HepG2 (cell line): ENCODE measurements around the gene DNAJC4. TPM values are rescaled to one million over a fixed set of nuclear protein-coding genes. Genes with fewer than 3 reads are reported as not detected.

Source experiments
- BHLHE40 ChIP-seq: IDR thresholded peaks from 2 replicates; pipeline ENCODE4 v1.6.1; 2011; ENCODE audit warnings: low read length, improper control_type of control experiment
- CBFB ChIP-seq: sonication (generic); formaldehyde crosslinking; IDR thresholded peaks from 2 replicates; pipeline ENCODE4 v1.4.0; 2020; ENCODE audit warnings: missing genetic modification reagents
- CHD2 ChIP-seq: IDR thresholded peaks from 2 replicates; pipeline ENCODE4 v1.6.1; 2011; ENCODE audit warnings: low read depth, low read length, improper control_type of control experiment
- ELF3 ChIP-seq: IDR thresholded peaks from 2 replicates; pipeline ENCODE4 v1.6.1; 2016; ENCODE audit warnings: missing genetic modification reagents, missing compliant biosample characterization
- IKZF1 ChIP-seq: fragments of 450-650 bp; IDR thresholded peaks from 2 replicates; pipeline ENCODE4 v1.7.1; 2016
- IRF1 ChIP-seq: sonication (generic); formaldehyde crosslinking; IDR thresholded peaks from 2 replicates; pipeline ENCODE4 v1.4.0; 2020; ENCODE audit warnings: low read depth, mild to moderate bottlenecking, missing genetic modification reagents
- KDM1A ChIP-seq: IDR thresholded peaks from 2 replicates; pipeline ENCODE4 v1.6.1; 2016; ENCODE audit warnings: missing compliant biosample characterization
- KDM5A ChIP-seq: fragments of 200-600 bp; sonication (generic); IDR thresholded peaks from 2 replicates; pipeline ENCODE4 v1.7.0; 2018; ENCODE audit warnings: antibody characterized with exemption, mild to moderate bottlenecking, low read length, borderline replicate concordance
- MAFF ChIP-seq: IDR thresholded peaks from 2 replicates; pipeline ENCODE4 v1.6.1; 2011; ENCODE audit warnings: low read depth, low read length, improper control_type of control experiment
- MYPOP ChIP-seq: sonication (generic); formaldehyde crosslinking; IDR thresholded peaks from 2 replicates; pipeline ENCODE4 v1.8.1; 2023; ENCODE audit warnings: mild to moderate bottlenecking, moderate library complexity, missing genetic modification reagents
- NFKBIZ ChIP-seq: IDR thresholded peaks from 2 replicates; pipeline ENCODE4 v1.6.1; 2018; ENCODE audit warnings: missing genetic modification reagents, missing compliant biosample characterization
- PAF1 ChIP-seq: IDR thresholded peaks from 2 replicates; pipeline ENCODE4 v1.6.1; 2016; ENCODE audit warnings: missing genetic modification reagents, missing compliant biosample characterization
- RNF2 ChIP-seq: fragments of 450-650 bp; conservative IDR thresholded peaks from 2 replicates; pipeline ENCODE4 v1.6.1; 2016; ENCODE audit warnings: low read depth
- TBX2 ChIP-seq: sonication (generic); formaldehyde crosslinking; IDR thresholded peaks from 2 replicates; pipeline ENCODE4 v1.5.0; 2020; ENCODE audit warnings: missing genetic modification reagents, mild to moderate bottlenecking, borderline replicate concordance
- TERF1 ChIP-seq: sonication (generic); formaldehyde crosslinking; IDR thresholded peaks from 2 replicates; pipeline ENCODE4 v1.8.0; 2022; ENCODE audit warnings: mild to moderate bottlenecking, missing genetic modification reagents, moderate library complexity
- TFDP2 ChIP-seq: sonication (generic); formaldehyde crosslinking; IDR thresholded peaks from 2 replicates; pipeline ENCODE4 v1.4.0; 2020; ENCODE audit warnings: missing genetic modification reagents
- YY1 ChIP-seq: IDR thresholded peaks from 2 replicates; pipeline ENCODE4 v1.6.1; 2011; ENCODE audit warnings: low read length, low read depth, moderate library complexity, mild to moderate bottlenecking; ENCODE audit not compliant: insufficient read depth, insufficient replicate concordance
- ZNF317 ChIP-seq: sonication (generic); formaldehyde crosslinking; IDR thresholded peaks from 2 replicates; pipeline ENCODE4 v1.5.0; 2020; ENCODE audit warnings: mild to moderate bottlenecking, missing genetic modification reagents
- ZNF773 ChIP-seq: sonication (generic); formaldehyde crosslinking; IDR thresholded peaks from 2 replicates; pipeline ENCODE4 v1.4.0; 2020; ENCODE audit warnings: missing genetic modification reagents, borderline replicate concordance
- ZNF776 ChIP-seq: sonication (generic); formaldehyde crosslinking; IDR thresholded peaks from 2 replicates; pipeline ENCODE4 v1.4.0; 2020; ENCODE audit warnings: mild to moderate bottlenecking, missing genetic modification reagents
- polyA plus RNA-seq, 8 experiments: library from polyadenylated mRNA; depleted of rRNA in 3 of 8; stranded (reverse) in 7 of 8; unstranded in 1 of 8; fragments of >200 nt; fragmentation: Illumina TruSeq in 4 of 8; extraction: Trizol in 4 of 8; gene quantifications; 2 replicates each; pipeline versions ENCODE4 v1.2.1 to v1.2.3, GENCODE V29; 2011 to 2016; ENCODE audit warnings: low read depth in 4 of 8, missing spikeins in 1 of 8, mixed read lengths in 1 of 8; ENCODE audit not compliant: insufficient read depth in 1 of 8
- total RNA-seq, 5 experiments: library from RNA; depleted of rRNA; stranded (reverse); fragments of >200 nt; fragmentation: Illumina TruSeq; extraction: Trizol; gene quantifications; 2 replicates each; pipeline ENCODE4 v1.2.3, GENCODE V29; 2016; ENCODE audit warnings: low read depth in 1 of 5
- TF ChIP-seq, protein P1 (sequence below): sonication (generic); formaldehyde crosslinking; IDR thresholded peaks from 2 replicates; pipeline ENCODE4 v1.4.0; 2020; ENCODE audit warnings: missing genetic modification reagents
- TF ChIP-seq, protein P2 (sequence below): sonication (generic); formaldehyde crosslinking; conservative IDR thresholded peaks from 2 replicates; pipeline ENCODE4 v1.8.0; 2022; ENCODE audit warnings: mild to moderate bottlenecking, moderate library complexity, missing genetic modification reagents
- TF ChIP-seq, protein P3 (sequence below): IDR thresholded peaks from 2 replicates; pipeline ENCODE4 v1.6.1; 2016; ENCODE audit warnings: missing genetic modification reagents, missing compliant biosample characterization

The DNAJC4 gene
- total and polyA plus RNA-seq, 2 of the 13 experiments (the other 11 are each of a cell fraction or from before 2014, with no cell fraction given): 10.3 to 60.8 TPM

- TF ChIP-seq TERF1 (CRISPR knock-in tag): 0 out of 2 replicates have a peak, but pooled peaks have one; percentile 55
- TF ChIP-seq NFKBIZ (CRISPR knock-in tag): peak; percentile 92
- peak; percentile 71; the same call in 1 of the 2 replicates for TF ChIP-seq ZNF317 (CRISPR knock-in tag)
- peak; percentile 88; the same call in 1 of the 2 replicates for TF ChIP-seq IRF1 (CRISPR knock-in tag)
- no peak for TF ChIP-seq MAFF
- 0 out of 2 replicates have a peak, but pooled peaks have one; percentile 47 for TF ChIP-seq ZNF773 (CRISPR knock-in tag)
- no peak for TF ChIP-seq CHD2
- peak; percentile 68 for TF ChIP-seq BHLHE40
- peak; percentile 98; the same call in 1 of the 2 replicates for TF ChIP-seq ZNF776 (CRISPR knock-in tag)
- TF ChIP-seq ELF3: peak; percentile 54; the same call in 1 of the 2 replicates
- TF ChIP-seq, protein P1, sequence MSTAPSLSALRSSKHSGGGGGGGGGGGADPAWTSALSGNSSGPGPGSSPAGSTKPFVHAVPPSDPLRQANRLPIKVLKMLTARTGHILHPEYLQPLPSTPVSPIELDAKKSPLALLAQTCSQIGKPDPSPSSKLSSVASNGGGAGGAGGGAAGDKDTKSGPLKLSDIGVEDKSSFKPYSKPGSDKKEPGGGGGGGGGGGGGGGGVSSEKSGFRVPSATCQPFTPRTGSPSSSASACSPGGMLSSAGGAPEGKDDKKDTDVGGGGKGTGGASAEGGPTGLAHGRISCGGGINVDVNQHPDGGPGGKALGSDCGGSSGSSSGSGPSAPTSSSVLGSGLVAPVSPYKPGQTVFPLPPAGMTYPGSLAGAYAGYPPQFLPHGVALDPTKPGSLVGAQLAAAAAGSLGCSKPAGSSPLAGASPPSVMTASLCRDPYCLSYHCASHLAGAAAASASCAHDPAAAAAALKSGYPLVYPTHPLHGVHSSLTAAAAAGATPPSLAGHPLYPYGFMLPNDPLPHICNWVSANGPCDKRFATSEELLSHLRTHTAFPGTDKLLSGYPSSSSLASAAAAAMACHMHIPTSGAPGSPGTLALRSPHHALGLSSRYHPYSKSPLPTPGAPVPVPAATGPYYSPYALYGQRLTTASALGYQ (CRISPR knock-in tag): peak; percentile 36; the same call in 1 of the 2 replicates
- peak; percentile 82 for TF ChIP-seq YY1
- TF ChIP-seq, protein P2, sequence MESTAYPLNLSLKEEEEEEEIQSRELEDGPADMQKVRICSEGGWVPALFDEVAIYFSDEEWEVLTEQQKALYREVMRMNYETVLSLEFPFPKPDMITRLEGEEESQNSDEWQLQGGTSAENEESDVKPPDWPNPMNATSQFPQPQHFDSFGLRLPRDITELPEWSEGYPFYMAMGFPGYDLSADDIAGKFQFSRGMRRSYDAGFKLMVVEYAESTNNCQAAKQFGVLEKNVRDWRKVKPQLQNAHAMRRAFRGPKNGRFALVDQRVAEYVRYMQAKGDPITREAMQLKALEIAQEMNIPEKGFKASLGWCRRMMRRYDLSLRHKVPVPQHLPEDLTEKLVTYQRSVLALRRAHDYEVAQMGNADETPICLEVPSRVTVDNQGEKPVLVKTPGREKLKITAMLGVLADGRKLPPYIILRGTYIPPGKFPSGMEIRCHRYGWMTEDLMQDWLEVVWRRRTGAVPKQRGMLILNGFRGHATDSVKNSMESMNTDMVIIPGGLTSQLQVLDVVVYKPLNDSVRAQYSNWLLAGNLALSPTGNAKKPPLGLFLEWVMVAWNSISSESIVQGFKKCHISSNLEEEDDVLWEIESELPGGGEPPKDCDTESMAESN (CRISPR knock-in tag): peak; percentile 95; the same call in 1 of the 2 replicates
- TF ChIP-seq TBX2: peak; percentile 95
- TF ChIP-seq CBFB (CRISPR knock-in tag): peak; percentile 78
- peak; percentile 84 for TF ChIP-seq TFDP2
- peak; percentile 79 for TF ChIP-seq MYPOP (CRISPR knock-in tag)
- peak; percentile 98 for TF ChIP-seq RNF2
- TF ChIP-seq KDM1A (CRISPR knock-in tag): peak; percentile 45; the same call in 1 of the 2 replicates
- TF ChIP-seq IKZF1: no peak
- no peak for TF ChIP-seq KDM5A
- TF ChIP-seq, protein P3, sequence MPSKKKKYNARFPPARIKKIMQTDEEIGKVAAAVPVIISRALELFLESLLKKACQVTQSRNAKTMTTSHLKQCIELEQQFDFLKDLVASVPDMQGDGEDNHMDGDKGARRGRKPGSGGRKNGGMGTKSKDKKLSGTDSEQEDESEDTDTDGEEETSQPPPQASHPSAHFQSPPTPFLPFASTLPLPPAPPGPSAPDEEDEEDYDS (CRISPR knock-in tag): no peak
- no peak for TF ChIP-seq PAF1 (CRISPR knock-in tag)
Observed at GRCh38 chr11:64185175-64185692, 45.1 kb upstream of the DNAJC4 start (continued).
